Measurements from ENCODE around the gene CRYZL1. TPM values are rescaled to one million over a fixed set of nuclear protein-coding genes. Genes with fewer than 3 reads are reported as not detected.

Gene CRYZL1
- total and polyA plus RNA-seq, 2 donors (not counting 1 experiment from before 2014, with no cell fraction given), result 30.6 to 60.6 TPM

GRCh38 chr21:33684923-33685560 lies 43.5 kb upstream of the CRYZL1 start:
- Histone ChIP-seq H3K36me3 (replicated peaks in 1 of 2; ENCODE audit: control extremely low read depth in 1 of 2, control insufficient read depth in 1 of 2, extremely low read depth in 1 of 2, insufficient read depth in 2 of 2, low read length in 1 of 2) (no peaks in the 10 kb centered on the region), H2AFZ (ENCODE audit: insufficient read depth, low read depth, low read length, poor library complexity, severe bottlenecking) (no peak overlapping the region), H3K9ac (ENCODE audit: low read length) (no peak overlapping the region), H3K27me3 (replicated peaks in 1 of 4; ENCODE audit: control extremely low read depth in 1 of 4, control insufficient read depth in 3 of 4, insufficient read depth in 4 of 4, low read length in 3 of 4) (peaks cover 0 to 3% (median 0%) of the 10 kb centered on the region in 4 experiments), H3K9me3 (ENCODE audit: control extremely low read depth in 1 of 3, control insufficient read depth in 2 of 3, insufficient read depth in 1 of 3, low read length in 2 of 3) (no peaks in the 10 kb centered on the region), H3K4me3 (ENCODE audit: control extremely low read depth in 1 of 5, extremely low read depth in 1 of 5, insufficient read depth in 1 of 5, low read depth in 2 of 5, low read length in 4 of 5) (no peak overlapping the region), H3K79me2 (ENCODE audit: control insufficient read depth, insufficient read depth, low read length) (no peaks in the 10 kb centered on the region), H4K20me1 (ENCODE audit: control insufficient read depth, insufficient read depth, low read length, poor library complexity, severe bottlenecking) (no peaks in the 10 kb centered on the region), H3K27ac (ENCODE audit: low read length in 2 of 2) (no peak overlapping the region), H3K4me1 (ENCODE audit: control insufficient read depth in 2 of 2, insufficient read depth in 2 of 2, low read length in 2 of 2) (no peaks in the 10 kb centered on the region), H3K4me2 (replicated peaks; ENCODE audit: low read depth, low read length, poor library complexity, severe bottlenecking) (no peak overlapping the region)
- no peak for TF ChIP-seq CTCF (IDR thresholded peaks at IDR 0.05)
- no peak for TF ChIP-seq EZH2 (IDR thresholded peaks at IDR 0.05; ENCODE audit: borderline replicate concordance, insufficient read depth, low read depth, low read length, poor library complexity, severe bottlenecking)
- 94% methylated on average over 2 of the region's 5 CpGs for WGBS (ENCODE audit: insufficient coverage)
- ChIA-PET CTCF (no interaction called here), POLR2A (no interaction called here)
- no peaks in the 10 kb centered on the region for H3K4me1 Mint-ChIP-seq
- peaks cover 26% of the 10 kb centered on the region for H3K27me3 Mint-ChIP-seq
- DNase-seq (no peak), ATAC-seq (ENCODE audit: low read depth) (no peak)
- intact Hi-C loops (cut with micrococcal nuclease), result no loop called here
- no peak overlapping the region for H3K4me3 Mint-ChIP-seq
- H3K27ac Mint-ChIP-seq, result no peak overlapping the region
- no peaks in the 10 kb centered on the region for H3K9me3 Mint-ChIP-seq (ENCODE audit: insufficient read depth)

- H3K4me3 Mint-ChIP-seq, result no peak overlapping the region
- CTCF ChIA-PET, result no interaction called here
- DNase-seq (no peak), ATAC-seq (ENCODE audit: low read depth) (no peak)
- intact Hi-C loops (cut with micrococcal nuclease), result no loop called here
- no peaks in the 10 kb centered on the region for H3K4me1 Mint-ChIP-seq
- H3K27me3 Mint-ChIP-seq, result peaks cover 26% of the 10 kb centered on the region
- H2AFZ ChIP-seq (ENCODE audit: insufficient read depth, low read depth, low read length, poor library complexity, severe bottlenecking), result no peak overlapping the region
- H3K27me3 ChIP-seq (replicated peaks in 1 of 4; ENCODE audit: control extremely low read depth in 1 of 4, control insufficient read depth in 3 of 4, insufficient read depth in 4 of 4, low read length in 3 of 4), result peaks cover 0 to 3% (median 0%) of the 10 kb centered on the region in 4 experiments
- POLR2A ChIA-PET, result no interaction called here
- no CpG with 5 or more reads among the region's 2 CpGs for WGBS (ENCODE audit: insufficient coverage)
- TF ChIP-seq CTCF (IDR thresholded peaks at IDR 0.05) (no peak), EZH2 (IDR thresholded peaks at IDR 0.05; ENCODE audit: borderline replicate concordance, insufficient read depth, low read depth, low read length, poor library complexity, severe bottlenecking) (no peak)
- H3K4me1 ChIP-seq (ENCODE audit: control insufficient read depth in 2 of 2, insufficient read depth in 2 of 2, low read length in 2 of 2), result no peaks in the 10 kb centered on the region
- no peak overlapping the region for H3K9ac ChIP-seq (ENCODE audit: low read length)
- no peaks in the 10 kb centered on the region for H3K9me3 ChIP-seq (ENCODE audit: control extremely low read depth in 1 of 3, control insufficient read depth in 2 of 3, insufficient read depth in 1 of 3, low read length in 2 of 3)
- no peaks in the 10 kb centered on the region for H3K36me3 ChIP-seq (replicated peaks in 1 of 2; ENCODE audit: control extremely low read depth in 1 of 2, control insufficient read depth in 1 of 2, extremely low read depth in 1 of 2, insufficient read depth in 2 of 2, low read length in 1 of 2)
- H3K79me2 ChIP-seq (ENCODE audit: control insufficient read depth, insufficient read depth, low read length), result no peaks in the 10 kb centered on the region
- no peaks in the 10 kb centered on the region for H4K20me1 ChIP-seq (ENCODE audit: control insufficient read depth, insufficient read depth, low read length, poor library complexity, severe bottlenecking)
- no peak overlapping the region for H3K27ac ChIP-seq (ENCODE audit: low read length in 2 of 2)
- H3K4me3 ChIP-seq (ENCODE audit: control extremely low read depth in 1 of 5, extremely low read depth in 1 of 5, insufficient read depth in 1 of 5, low read depth in 2 of 5, low read length in 4 of 5), result no peak overlapping the region
- H3K4me2 ChIP-seq (replicated peaks; ENCODE audit: low read depth, low read length, poor library complexity, severe bottlenecking), result no peak overlapping the region
- H3K9me3 Mint-ChIP-seq (ENCODE audit: insufficient read depth), result no peaks in the 10 kb centered on the region
- H3K27ac Mint-ChIP-seq, result no peak overlapping the region
These were observed 42.5 kb upstream of the CRYZL1 start for GRCh38 chr21:33684068-33684467.

All from B cell (primary cell).